Measurements from ENCODE around the gene ERO1A. TPM values are rescaled to one million over a fixed set of nuclear protein-coding genes. Genes with fewer than 3 reads are reported as not detected.

ERO1A gene
- total and polyA plus RNA-seq, 2 of the 4 experiments (the other 2 are of a cell fraction) = 29.7 to 44.6 TPM

- BruUV-seq (replicated peaks) = no TSS peak
- Histone ChIP-seq H3K36me3 (ENCODE audit: control insufficient read depth, insufficient read depth, low read length) (no peaks in the 10 kb centered on the region; the same call in 1 of the 2 replicates), H3K4me3 (ENCODE audit: insufficient read depth, low read depth, low read length) (no peak overlapping the region), H2BK120ac (ENCODE audit: low read depth, low read length) (no peak overlapping the region), H2BK15ac (ENCODE audit: low read depth, low read length) (no peak overlapping the region), H3K9me3 (ENCODE audit: control insufficient read depth, insufficient read depth, low read length) (no peaks in the 10 kb centered on the region), H3K23ac (ENCODE audit: low read depth, low read length) (no peak overlapping the region), H3K4me1 (ENCODE audit: control insufficient read depth, insufficient read depth, low read length) (peaks cover 4% of the 10 kb centered on the region; the same call in 1 of the 2 replicates), H4K5ac (ENCODE audit: low read depth, low read length) (peak overlapping the region; percentile 44; the same call in 1 of the 2 replicates), H3K79me1 (ENCODE audit: low read depth in 1 of 2, low read length in 2 of 2) (peaks cover 21 to 58% of the 10 kb centered on the region in 2 experiments), H2BK5ac (ENCODE audit: low read depth, low read length, poor library complexity, severe bottlenecking) (peak overlapping the region; percentile 33), H4K91ac (ENCODE audit: insufficient read depth, low read depth, low read length) (no peak overlapping the region), H3K14ac (replicated peaks; ENCODE audit: low read depth, low read length) (0 out of 2 replicates have a peak overlapping the region, but pooled peaks have one; percentile 21), H3K56ac (ENCODE audit: extremely low read depth, insufficient read depth, low read length) (no peak overlapping the region), H2AK9ac (replicated peaks; ENCODE audit: low read depth, low read length, poor library complexity) (no peak overlapping the region), H2BK20ac (ENCODE audit: low read depth, low read length) (no peak overlapping the region), H3K18ac (ENCODE audit: low read depth, low read length) (no peak overlapping the region), H3K9me1 (ENCODE audit: insufficient read depth, low read length) (no peaks in the 10 kb centered on the region; the same call in 1 of the 2 replicates), H3K4me2 (ENCODE audit: low read depth, low read length) (no peak overlapping the region), H3K9ac (ENCODE audit: low read depth, low read length) (no peak overlapping the region), H4K20me1 (ENCODE audit: insufficient read depth, low read length) (peaks cover 38% of the 10 kb centered on the region), H4K8ac (ENCODE audit: low read depth in 2 of 2, low read length in 2 of 2) (no peak overlapping the region), H3K4ac (ENCODE audit: low read depth, low read length) (no peak overlapping the region), H2AK5ac (ENCODE audit: low read depth, low read length) (no peak overlapping the region), H2AFZ (replicated peaks; ENCODE audit: low read length, poor library complexity) (no peak overlapping the region), H3K27me3 (ENCODE audit: control insufficient read depth, insufficient read depth, low read length) (no peaks in the 10 kb centered on the region), H3K27ac (ENCODE audit: insufficient read depth, low read length) (no peak overlapping the region)
- no peak for DNase-seq
- CTCF ChIA-PET = interaction anchor here (1.0 kb wide), 1 partner anchor 12 kb away, joined by 3 read pairs; the partner anchor contains the start of gene ERO1A
- intact Hi-C loops (cut with micrococcal nuclease) (no loop called here), dilution Hi-C loops (cut with HindIII; ENCODE audit: low sequenced_read_pairs, unreplicated experiment) (no loop called here), in situ Hi-C loops (cut with MboI; ENCODE audit: low sequenced_read_pairs) (loop anchor here (25.0 kb wide), 1 partner anchor 372 kb away; the partner anchor contains the start of gene PTGER2)
- POLR2A ChIA-PET (ENCODE audit: unreplicated experiment) = no interaction called here
- TF ChIP-seq USF2 (IDR thresholded peaks at IDR 0.05; ENCODE audit: low read depth, low read length) = peak; percentile 30; the same call in 1 of the 2 replicates
- no peak for TF ChIP-seq ELK1 (IDR thresholded peaks at IDR 0.05; ENCODE audit: borderline replicate concordance, low read depth, low read length)
- ATAC-seq (ENCODE audit: low read depth) = no peak
- no CpG with 5 or more reads among the region's 2 CpGs for WGBS, 2 experiments (ENCODE audit: extremely low coverage in 2 of 2, insufficient read length in 1 of 2)
Measured at GRCh38 chr14:52683985-52684520, 11.3 kb downstream of the ERO1A start.
